ENCODE measurements around the gene MYADM. TPM values are rescaled to one million over a fixed set of nuclear protein-coding genes. Genes with fewer than 3 reads are reported as not detected.

The MYADM gene
- total RNA-seq, 1 experiment from 2014 or later, result 78.6 TPM

GRCh38 chr19:53865523-53865917, 2.2 kb upstream of the MYADM start:
- no peak for ATAC-seq
- H3K36me3 Mint-ChIP-seq, result peaks cover 2% of the 10 kb centered on the region; the same call in 1 of the 2 replicates
- H3K27me3 Mint-ChIP-seq (ENCODE audit: low read depth), result peaks cover 5% of the 10 kb centered on the region
- POLR2A ChIA-PET, result interaction anchor here (0.5 to 4.1 kb wide), 7 partner anchors 14 to 115 kb away, joined by 3 to 43 read pairs (median 4); partner anchors contain the start of gene PRKCG
- no peak for DNase-seq (ENCODE audit: low spot score)
- H3K4me1 Mint-ChIP-seq, result peaks cover 17% of the 10 kb centered on the region
- H3K27ac Mint-ChIP-seq, result peak overlapping the region; percentile 74; the same call in 1 of the 2 replicates
- TF ChIP-seq, protein P1, sequence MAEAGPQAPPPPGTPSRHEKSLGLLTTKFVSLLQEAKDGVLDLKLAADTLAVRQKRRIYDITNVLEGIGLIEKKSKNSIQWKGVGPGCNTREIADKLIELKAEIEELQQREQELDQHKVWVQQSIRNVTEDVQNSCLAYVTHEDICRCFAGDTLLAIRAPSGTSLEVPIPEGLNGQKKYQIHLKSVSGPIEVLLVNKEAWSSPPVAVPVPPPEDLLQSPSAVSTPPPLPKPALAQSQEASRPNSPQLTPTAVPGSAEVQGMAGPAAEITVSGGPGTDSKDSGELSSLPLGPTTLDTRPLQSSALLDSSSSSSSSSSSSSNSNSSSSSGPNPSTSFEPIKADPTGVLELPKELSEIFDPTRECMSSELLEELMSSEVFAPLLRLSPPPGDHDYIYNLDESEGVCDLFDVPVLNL (CRISPR knock-in tag; IDR thresholded peaks at IDR 0.05; ENCODE audit: borderline replicate concordance, low read depth), result no peak
- TF ChIP-seq HMGXB4 (CRISPR knock-in tag; IDR thresholded peaks at IDR 0.05) (0 out of 2 replicates have a peak, but pooled peaks have one; percentile 6), CDX4 (CRISPR knock-in tag; IDR thresholded peaks at IDR 0.05; ENCODE audit: borderline replicate concordance) (no peak), NFE2L1 (CRISPR knock-in tag; IDR thresholded peaks at IDR 0.05) (0 out of 2 replicates have a peak, but pooled peaks have one; percentile 23)
- peak overlapping the region; percentile 93 for H3K4me3 Mint-ChIP-seq
- CTCF ChIA-PET, result interaction anchor here (0.8 to 4.8 kb wide), 15 partner anchors 12 to 271 kb away, joined by 3 to 40 read pairs (median 6); partner anchors contain the start of genes NLRP12 and PRKCG
- no peaks in the 10 kb centered on the region for H3K9me3 Mint-ChIP-seq

DNA sequence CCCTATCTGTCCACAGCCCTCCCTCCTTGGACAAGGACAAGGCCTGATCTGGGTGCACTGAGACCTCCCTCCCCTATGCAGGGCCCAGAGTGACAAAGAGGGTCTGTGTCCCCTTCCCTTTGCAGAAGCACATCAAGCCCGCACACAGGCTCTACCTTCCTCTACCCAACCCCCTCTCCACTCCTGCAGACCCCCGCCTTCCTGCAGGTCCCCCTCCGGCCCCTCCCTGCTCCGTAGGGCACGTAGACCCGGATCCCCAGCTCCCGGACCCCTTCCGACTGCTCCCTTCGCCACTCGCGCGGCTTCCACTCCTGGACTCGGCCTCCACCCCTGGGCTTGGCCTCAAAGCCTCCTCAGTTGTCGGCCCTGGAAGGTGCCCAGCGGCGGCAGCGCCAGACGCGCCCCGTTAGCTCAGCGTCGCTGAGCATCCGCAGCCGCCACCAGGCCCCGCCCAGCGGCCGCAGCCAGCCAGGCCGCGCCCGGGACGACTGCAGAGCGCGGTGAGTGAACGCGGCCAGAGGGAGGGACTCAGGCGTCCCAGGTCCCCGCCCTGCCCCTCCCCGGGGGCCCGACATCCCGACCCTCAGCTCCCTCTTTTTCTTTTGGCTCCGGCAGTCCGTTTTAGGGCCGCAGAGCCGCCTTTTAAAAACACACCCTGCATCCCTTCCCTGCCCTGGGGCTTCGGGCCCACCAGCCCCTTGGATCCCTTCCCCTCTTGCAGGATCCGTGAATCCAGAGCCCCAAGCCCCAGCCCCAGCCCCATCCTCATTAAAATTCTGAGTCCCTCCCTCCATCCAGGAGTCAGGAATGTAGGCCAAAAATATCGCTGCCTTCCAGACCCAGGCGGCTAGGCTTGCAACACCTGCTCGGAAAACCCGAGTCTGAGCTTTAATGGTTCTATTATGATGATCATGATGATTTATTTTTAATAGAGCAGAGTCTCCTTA, 1.5 kb upstream of the MYADM start:
- peak overlapping the region; percentile 93 for H3K4me3 Mint-ChIP-seq
- H3K27ac Mint-ChIP-seq, result peak overlapping the region; percentile 99
- peak; percentile 8 for ATAC-seq
- H3K4me1 Mint-ChIP-seq, result peaks cover 19% of the 10 kb centered on the region
- peaks cover 5% of the 10 kb centered on the region for H3K27me3 Mint-ChIP-seq (ENCODE audit: low read depth)
- ChIA-PET CTCF (interaction anchor here (0.8 to 4.8 kb wide), 18 partner anchors 13 to 271 kb away, joined by 3 to 40 read pairs (median 4); partner anchors contain the start of genes NLRP12 and PRKCG), POLR2A (interaction anchor here (0.5 to 4.1 kb wide), 14 partner anchors 13 to 271 kb away, joined by 3 to 43 read pairs (median 7); partner anchors contain the start of genes CNOT3 and PRKCG)
- DNase-seq (ENCODE audit: low spot score), result peak; percentile 74
- H3K9me3 Mint-ChIP-seq, result no peaks in the 10 kb centered on the region
- peaks cover 6% of the 10 kb centered on the region for H3K36me3 Mint-ChIP-seq
- TF ChIP-seq ZNF416 (CRISPR knock-in tag; IDR thresholded peaks at IDR 0.05), result 0 out of 2 replicates have a peak, but pooled peaks have one; percentile 9
- TF ChIP-seq SMAD4 (CRISPR knock-in tag; IDR thresholded peaks at IDR 0.05), result 0 out of 2 replicates have a peak, but pooled peaks have one; percentile 56
- TF ChIP-seq TP53 (CRISPR knock-in tag; IDR thresholded peaks at IDR 0.05), result 0 out of 2 replicates have a peak, but pooled peaks have one; percentile 19
- TF ChIP-seq GABPB1 (CRISPR knock-in tag; IDR thresholded peaks at IDR 0.05), result peak; percentile 68; the same call in 1 of the 2 replicates
- TF ChIP-seq ATF1 (CRISPR knock-in tag; IDR thresholded peaks at IDR 0.05), result no peak
- TF ChIP-seq, protein P2, sequence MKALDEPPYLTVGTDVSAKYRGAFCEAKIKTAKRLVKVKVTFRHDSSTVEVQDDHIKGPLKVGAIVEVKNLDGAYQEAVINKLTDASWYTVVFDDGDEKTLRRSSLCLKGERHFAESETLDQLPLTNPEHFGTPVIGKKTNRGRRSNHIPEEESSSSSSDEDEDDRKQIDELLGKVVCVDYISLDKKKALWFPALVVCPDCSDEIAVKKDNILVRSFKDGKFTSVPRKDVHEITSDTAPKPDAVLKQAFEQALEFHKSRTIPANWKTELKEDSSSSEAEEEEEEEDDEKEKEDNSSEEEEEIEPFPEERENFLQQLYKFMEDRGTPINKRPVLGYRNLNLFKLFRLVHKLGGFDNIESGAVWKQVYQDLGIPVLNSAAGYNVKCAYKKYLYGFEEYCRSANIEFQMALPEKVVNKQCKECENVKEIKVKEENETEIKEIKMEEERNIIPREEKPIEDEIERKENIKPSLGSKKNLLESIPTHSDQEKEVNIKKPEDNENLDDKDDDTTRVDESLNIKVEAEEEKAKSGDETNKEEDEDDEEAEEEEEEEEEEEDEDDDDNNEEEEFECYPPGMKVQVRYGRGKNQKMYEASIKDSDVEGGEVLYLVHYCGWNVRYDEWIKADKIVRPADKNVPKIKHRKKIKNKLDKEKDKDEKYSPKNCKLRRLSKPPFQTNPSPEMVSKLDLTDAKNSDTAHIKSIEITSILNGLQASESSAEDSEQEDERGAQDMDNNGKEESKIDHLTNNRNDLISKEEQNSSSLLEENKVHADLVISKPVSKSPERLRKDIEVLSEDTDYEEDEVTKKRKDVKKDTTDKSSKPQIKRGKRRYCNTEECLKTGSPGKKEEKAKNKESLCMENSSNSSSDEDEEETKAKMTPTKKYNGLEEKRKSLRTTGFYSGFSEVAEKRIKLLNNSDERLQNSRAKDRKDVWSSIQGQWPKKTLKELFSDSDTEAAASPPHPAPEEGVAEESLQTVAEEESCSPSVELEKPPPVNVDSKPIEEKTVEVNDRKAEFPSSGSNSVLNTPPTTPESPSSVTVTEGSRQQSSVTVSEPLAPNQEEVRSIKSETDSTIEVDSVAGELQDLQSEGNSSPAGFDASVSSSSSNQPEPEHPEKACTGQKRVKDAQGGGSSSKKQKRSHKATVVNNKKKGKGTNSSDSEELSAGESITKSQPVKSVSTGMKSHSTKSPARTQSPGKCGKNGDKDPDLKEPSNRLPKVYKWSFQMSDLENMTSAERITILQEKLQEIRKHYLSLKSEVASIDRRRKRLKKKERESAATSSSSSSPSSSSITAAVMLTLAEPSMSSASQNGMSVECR (CRISPR knock-in tag; IDR thresholded peaks at IDR 0.05; ENCODE audit: borderline replicate concordance), result 0 out of 2 replicates have a peak, but pooled peaks have one; percentile 40
- TF ChIP-seq ZNF281 (CRISPR knock-in tag; IDR thresholded peaks at IDR 0.05), result peak; percentile 46; the same call in 1 of the 2 replicates
- no peak for TF ChIP-seq HMGA2 (CRISPR knock-in tag; IDR thresholded peaks at IDR 0.05)
- TF ChIP-seq KAT7 (CRISPR knock-in tag; IDR thresholded peaks at IDR 0.05; ENCODE audit: borderline replicate concordance), result peak; percentile 65
- 0 out of 2 replicates have a peak, but pooled peaks have one; percentile 38 for TF ChIP-seq HMGXB4 (CRISPR knock-in tag; IDR thresholded peaks at IDR 0.05)
- peak; percentile 59; the same call in 1 of the 2 replicates for TF ChIP-seq E2F5 (CRISPR knock-in tag; IDR thresholded peaks at IDR 0.05)
- TF ChIP-seq ESRRA (CRISPR knock-in tag; IDR thresholded peaks at IDR 0.05; ENCODE audit: borderline replicate concordance), result 0 out of 2 replicates have a peak, but pooled peaks have one; percentile 19
- TF ChIP-seq, protein P3, sequence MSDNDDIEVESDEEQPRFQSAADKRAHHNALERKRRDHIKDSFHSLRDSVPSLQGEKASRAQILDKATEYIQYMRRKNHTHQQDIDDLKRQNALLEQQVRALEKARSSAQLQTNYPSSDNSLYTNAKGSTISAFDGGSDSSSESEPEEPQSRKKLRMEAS (CRISPR knock-in tag; IDR thresholded peaks at IDR 0.05), result peak; percentile 51; the same call in 1 of the 2 replicates

Data from WTC11 (cell line).